ENCODE data around the gene IL4I1. TPM values are rescaled to one million over a fixed set of nuclear protein-coding genes. Genes with fewer than 3 reads are reported as not detected.

Gene IL4I1
- total and polyA plus RNA-seq, 2 of the 8 experiments (the other 6 are each of a cell fraction or from before 2014, with no cell fraction given), result 0.41 to 0.76 TPM

Small RNA genes lying within 50 kb of the gene (microRNA-seq; reads per million reads assigned to microRNA genes)
- 0.46 to 1.4 reads per million in 2 experiments for gene MIR4749 (ENCODE audit: borderline microRNAs expressed in 2 of 2, borderline number of aligned reads in 2 of 2, borderline replicate concordance in 1 of 2)
- 0 to 1.8 reads per million in 2 experiments for gene MIR4750 (ENCODE audit: borderline microRNAs expressed in 2 of 2, borderline number of aligned reads in 2 of 2, borderline replicate concordance in 1 of 2)

Small RNA genes lying within 50 kb of the gene (small RNA-seq; reads per million reads assigned to genes)
- 1.2 reads per million for gene MIR4749 (ENCODE audit: insufficient read depth)

Other genes with a start within 250 kb of the IL4I1 start
- 114 and 115 TPM in 2 replicates for gene IRF3, start 231.0 kb downstream of the IL4I1 start, total RNA-seq (2021; fragmentation: NEBNext Ultra II Directional; extraction: Animal tissue kit (Norgen Biotek cat#: 25700))
- gene IRF3, start 231.0 kb downstream of the IL4I1 start, polyA plus RNA-seq (2011; rRNA removed), result 103 and 185 TPM in 2 replicates
- 126 and 133 TPM in 2 replicates for gene BCL2L12, start 231.0 kb downstream of the IL4I1 start, total RNA-seq (2021; fragmentation: NEBNext Ultra II Directional; extraction: Animal tissue kit (Norgen Biotek cat#: 25700))
- 209 and 280 TPM in 2 replicates for gene BCL2L12, start 231.0 kb downstream of the IL4I1 start, polyA plus RNA-seq (2011; rRNA removed)
- 561 and 579 TPM in 2 replicates for gene PRMT1, start 219.6 kb downstream of the IL4I1 start, total RNA-seq (2021; fragmentation: NEBNext Ultra II Directional; extraction: Animal tissue kit (Norgen Biotek cat#: 25700))
- 1,215 and 1,548 TPM in 2 replicates for gene PRMT1, start 219.6 kb downstream of the IL4I1 start, polyA plus RNA-seq (2011; rRNA removed)
- gene ADM5, start 207.3 kb downstream of the IL4I1 start, total RNA-seq (2021; fragmentation: NEBNext Ultra II Directional; extraction: Animal tissue kit (Norgen Biotek cat#: 25700)), result 2.6 and 4.3 TPM in 2 replicates
- gene ADM5, start 207.3 kb downstream of the IL4I1 start, polyA plus RNA-seq (2011; rRNA removed), result 2.5 and 5.4 TPM in 2 replicates
- gene CPT1C, start 205.8 kb downstream of the IL4I1 start, total RNA-seq (2021; fragmentation: NEBNext Ultra II Directional; extraction: Animal tissue kit (Norgen Biotek cat#: 25700)), result 91.8 and 98.3 TPM in 2 replicates
- 79.6 and 122 TPM in 2 replicates for gene CPT1C, start 205.8 kb downstream of the IL4I1 start, polyA plus RNA-seq (2011; rRNA removed)
- not detected in 2 replicates for gene TSKS, start 133.6 kb downstream of the IL4I1 start, total RNA-seq (2021; fragmentation: NEBNext Ultra II Directional; extraction: Animal tissue kit (Norgen Biotek cat#: 25700))
- gene TSKS, start 133.6 kb downstream of the IL4I1 start, polyA plus RNA-seq (2011; rRNA removed), result 0.21 and 0.24 TPM in 2 replicates
- gene AP2A1, start 129.9 kb downstream of the IL4I1 start, total RNA-seq (2021; fragmentation: NEBNext Ultra II Directional; extraction: Animal tissue kit (Norgen Biotek cat#: 25700)), result 105 and 109 TPM in 2 replicates
- gene AP2A1, start 129.9 kb downstream of the IL4I1 start, polyA plus RNA-seq (2011; rRNA removed), result 106 and 157 TPM in 2 replicates
- 33.9 and 34.1 TPM in 2 replicates for gene FUZ, start 83.6 kb downstream of the IL4I1 start, total RNA-seq (2021; fragmentation: NEBNext Ultra II Directional; extraction: Animal tissue kit (Norgen Biotek cat#: 25700))
- 28.4 and 43.8 TPM in 2 replicates for gene FUZ, start 83.6 kb downstream of the IL4I1 start, polyA plus RNA-seq (2011; rRNA removed)
- gene MED25, start 78.6 kb downstream of the IL4I1 start, total RNA-seq (2021; fragmentation: NEBNext Ultra II Directional; extraction: Animal tissue kit (Norgen Biotek cat#: 25700)), result 71.4 and 73.9 TPM in 2 replicates
- gene MED25, start 78.6 kb downstream of the IL4I1 start, polyA plus RNA-seq (2011; rRNA removed), result 21.6 and 40.4 TPM in 2 replicates
- gene PTOV1, start 45.7 kb downstream of the IL4I1 start, total RNA-seq (2021; fragmentation: NEBNext Ultra II Directional; extraction: Animal tissue kit (Norgen Biotek cat#: 25700)), result 251 and 261 TPM in 2 replicates
- gene PTOV1, start 45.7 kb downstream of the IL4I1 start, polyA plus RNA-seq (2011; rRNA removed), result 147 and 213 TPM in 2 replicates
- gene PNKP, start 29.3 kb downstream of the IL4I1 start, total RNA-seq (2021; fragmentation: NEBNext Ultra II Directional; extraction: Animal tissue kit (Norgen Biotek cat#: 25700)), result 105 TPM in 2 replicates
- 45.8 and 66.5 TPM in 2 replicates for gene PNKP, start 29.3 kb downstream of the IL4I1 start, polyA plus RNA-seq (2011; rRNA removed)
- 45.9 and 46.7 TPM in 2 replicates for gene AKT1S1, start 19.5 kb downstream of the IL4I1 start, total RNA-seq (2021; fragmentation: NEBNext Ultra II Directional; extraction: Animal tissue kit (Norgen Biotek cat#: 25700))
- 40.7 and 73.3 TPM in 2 replicates for gene AKT1S1, start 19.5 kb downstream of the IL4I1 start, polyA plus RNA-seq (2011; rRNA removed)
- gene TBC1D17, start 19.2 kb downstream of the IL4I1 start, total RNA-seq (2021; fragmentation: NEBNext Ultra II Directional; extraction: Animal tissue kit (Norgen Biotek cat#: 25700)), result 44.9 and 47.6 TPM in 2 replicates
- gene TBC1D17, start 19.2 kb downstream of the IL4I1 start, polyA plus RNA-seq (2011; rRNA removed), result 30.3 and 53.7 TPM in 2 replicates
- 13.1 TPM in 2 replicates for gene ATF5, start 32.3 kb upstream of the IL4I1 start, total RNA-seq (2021; fragmentation: NEBNext Ultra II Directional; extraction: Animal tissue kit (Norgen Biotek cat#: 25700))
- 6.2 and 25.0 TPM in 2 replicates for gene ATF5, start 32.3 kb upstream of the IL4I1 start, polyA plus RNA-seq (2011; rRNA removed)
- 106 and 107 TPM in 2 replicates for gene NUP62, start 32.6 kb upstream of the IL4I1 start, total RNA-seq (2021; fragmentation: NEBNext Ultra II Directional; extraction: Animal tissue kit (Norgen Biotek cat#: 25700))
- gene NUP62, start 32.6 kb upstream of the IL4I1 start, polyA plus RNA-seq (2011; rRNA removed), result 50.0 and 60.0 TPM in 2 replicates
- gene SIGLEC11, start 64.3 kb upstream of the IL4I1 start, total RNA-seq (2021; fragmentation: NEBNext Ultra II Directional; extraction: Animal tissue kit (Norgen Biotek cat#: 25700)), result not detected in 2 replicates
- 0.14 and 0.18 TPM in 2 replicates for gene SIGLEC11, start 64.3 kb upstream of the IL4I1 start, polyA plus RNA-seq (2011; rRNA removed)
- 34.5 and 36.1 TPM in 2 replicates for gene VRK3, start 128.5 kb upstream of the IL4I1 start, total RNA-seq (2021; fragmentation: NEBNext Ultra II Directional; extraction: Animal tissue kit (Norgen Biotek cat#: 25700))
- gene VRK3, start 128.5 kb upstream of the IL4I1 start, polyA plus RNA-seq (2011; rRNA removed), result 18.4 and 21.3 TPM in 2 replicates
- gene ZNF473, start 129.1 kb upstream of the IL4I1 start, total RNA-seq (2021; fragmentation: NEBNext Ultra II Directional; extraction: Animal tissue kit (Norgen Biotek cat#: 25700)), result 11.0 and 11.7 TPM in 2 replicates
- 5.2 and 5.8 TPM in 2 replicates for gene ZNF473, start 129.1 kb upstream of the IL4I1 start, polyA plus RNA-seq (2011; rRNA removed)

Data from H1 (cell line).